Endodermal cell (in vitro differentiated cells): Measurements from ENCODE around the gene TEKTIP1. TPM values are rescaled to one million over a fixed set of nuclear protein-coding genes. Genes with fewer than 3 reads are reported as not detected.

Experiments
- DNase-seq: peaks from one replicate; pipeline ENCODE4 v3.0.0-alpha.2; 2017
- H3K27ac ChIP-seq: 2 replicates; pipeline ENCODE4 v1.5.1; 2013; ENCODE audit warnings: mild to moderate bottlenecking, low read depth, low read length, moderate library complexity
- H3K27me3 ChIP-seq: 2 replicates; pipeline ENCODE4 v1.6.1; 2013; ENCODE audit warnings: mild to moderate bottlenecking, low read length, moderate library complexity; ENCODE audit not compliant: insufficient read depth, control insufficient read depth, poor library complexity, severe bottlenecking
- H3K36me3 ChIP-seq: 2 replicates; pipeline ENCODE4 v1.7.0; 2013; ENCODE audit warnings: mild to moderate bottlenecking, low read length, moderate library complexity; ENCODE audit not compliant: control insufficient read depth, insufficient read depth
- H3K4me1 ChIP-seq: one replicate; pipeline ENCODE4 v1.7.0; 2013; ENCODE audit warnings: low read length; ENCODE audit not compliant: control insufficient read depth, insufficient read depth
- H3K4me3 ChIP-seq: 2 replicates; pipeline ENCODE4 v1.5.1; 2013; ENCODE audit warnings: mild to moderate bottlenecking, low read length, moderate library complexity
- H3K9ac ChIP-seq: 2 replicates; pipeline ENCODE4 v1.6.1; 2013; ENCODE audit warnings: mild to moderate bottlenecking, low read length, moderate library complexity; ENCODE audit not compliant: poor library complexity, severe bottlenecking; ENCODE audit errors: extremely low read depth
- H3K9me3 ChIP-seq: 2 replicates; pipeline ENCODE4 v1.6.1; 2013; ENCODE audit warnings: mild to moderate bottlenecking, low read length, moderate library complexity; ENCODE audit not compliant: control insufficient read depth
- H3K27ac Mint-ChIP-seq: 2 replicates; pipeline ENCODE4 v1.8.0; 2020; ENCODE audit warnings: mixed read lengths
- H3K27me3 Mint-ChIP-seq: 2 replicates; pipeline ENCODE4 v1.8.0; 2021; ENCODE audit warnings: mild to moderate bottlenecking, mixed read lengths; ENCODE audit not compliant: insufficient read depth
- H3K36me3 Mint-ChIP-seq: 2 replicates; pipeline ENCODE4 v1.8.0; 2020; ENCODE audit warnings: low read depth, mixed read lengths
- H3K4me1 Mint-ChIP-seq: 2 replicates; pipeline ENCODE4 v1.8.0; 2020; ENCODE audit warnings: mixed read lengths
- H3K4me3 Mint-ChIP-seq: 2 replicates; pipeline ENCODE4 v1.8.0; 2020; ENCODE audit warnings: mild to moderate bottlenecking, moderate library complexity, mixed read lengths
- H3K9me3 Mint-ChIP-seq: 2 replicates; pipeline ENCODE4 v1.8.0; 2020; ENCODE audit warnings: mild to moderate bottlenecking, mixed read lengths
- CTCF ChIP-seq: fragments of 200-600 bp; sonication (generic); conservative IDR thresholded peaks from 2 replicates; pipeline ENCODE4 v1.5.0; 2021; ENCODE audit warnings: antibody characterized with exemption, mild to moderate bottlenecking
- WGBS, 2 experiments: methylation state at CpG; one replicate each; pipeline versions ENCODE4 v1.1.5 to v1.1.7; 2013; ENCODE audit warnings: missing lambda C conversion rate in 2 of 2, mixed read lengths in 1 of 2; ENCODE audit not compliant: insufficient coverage in 1 of 2, insufficient read length in 1 of 2; 5-methylcytosine and 5-hydroxymethylcytosine counted together
- total RNA-seq, 2 donors: library from RNA; stranded (reverse); fragmentation: NEBNext Ultra II Directional in 1 of 2; extraction: Animal tissue kit (Norgen Biotek cat#: 25700) in 1 of 2; gene quantifications; 2 replicates in 1 of 2; 3 replicates in 1 of 2; pipeline ENCODE4 v1.2.1, GENCODE V29; 2021

Gene TEKTIP1
- total RNA-seq, 2 donors from 2014 or later = 4.6 to 5.7 TPM

DNA sequence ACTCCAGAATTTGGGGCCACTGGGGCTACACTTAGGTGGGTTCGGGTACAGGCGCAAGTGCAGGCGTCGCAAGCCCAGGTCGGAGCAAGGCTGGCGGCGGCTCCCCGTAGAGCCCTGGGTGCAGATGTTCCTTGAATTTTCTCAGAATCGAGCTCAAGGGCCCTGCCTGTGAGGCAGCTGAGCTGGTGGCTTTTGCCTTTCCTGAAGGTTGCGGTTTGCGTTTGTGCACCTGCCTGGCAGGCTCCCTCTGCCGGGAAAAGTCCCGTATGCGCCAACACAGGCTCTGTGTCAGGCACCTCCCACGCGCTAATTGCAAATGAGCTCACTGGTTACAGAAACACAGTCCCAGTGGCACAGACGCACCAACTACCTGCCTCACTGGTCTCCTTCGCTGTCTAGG lies 44.4 kb upstream of the TEKTIP1 start:
- Mint-ChIP-seq H3K27me3 (no peaks in the 10 kb centered on the region), H3K27ac (peak overlapping the region; percentile 58), H3K36me3 (peaks cover 48% of the 10 kb centered on the region), H3K4me1 (no peaks in the 10 kb centered on the region), H3K4me3 (no peak overlapping the region), H3K9me3 (no peaks in the 10 kb centered on the region)
- TF ChIP-seq CTCF = no peak
- no peak for DNase-seq
- H3K9ac ChIP-seq = no peak overlapping the region
- H3K9me3 ChIP-seq = no peaks in the 10 kb centered on the region
- 94 to 96% methylated on average over 17 to 18 of the region's 18 CpGs for WGBS, 2 experiments
- H3K4me1 ChIP-seq = no peaks in the 10 kb centered on the region
- no peak overlapping the region for H3K4me3 ChIP-seq
- no peaks in the 10 kb centered on the region for H3K27me3 ChIP-seq
- H3K36me3 ChIP-seq = peaks cover 23% of the 10 kb centered on the region
- no peak overlapping the region for H3K27ac ChIP-seq

- H3K36me3 Mint-ChIP-seq = peaks cover 43% of the 10 kb centered on the region
- peaks cover 23% of the 10 kb centered on the region for H3K36me3 ChIP-seq
- no peak overlapping the region for H3K27ac ChIP-seq
- no peak overlapping the region for H3K4me3 Mint-ChIP-seq
- H3K27ac Mint-ChIP-seq = no peak overlapping the region
- TF ChIP-seq CTCF = no peak
- no peak for DNase-seq
- H3K4me1 ChIP-seq = no peaks in the 10 kb centered on the region
- H3K9me3 Mint-ChIP-seq = no peaks in the 10 kb centered on the region
- H3K27me3 ChIP-seq = no peaks in the 10 kb centered on the region
- H3K9ac ChIP-seq = no peak overlapping the region
- H3K4me1 Mint-ChIP-seq = no peaks in the 10 kb centered on the region
- WGBS, 2 experiments = 94 to 96% methylated on average over 29 to 32 of the region's 32 CpGs
- H3K27me3 Mint-ChIP-seq = no peaks in the 10 kb centered on the region
- H3K4me3 ChIP-seq = no peak overlapping the region
- H3K9me3 ChIP-seq = no peaks in the 10 kb centered on the region
These were observed 42.3 kb upstream of the TEKTIP1 start for GRCh38 chr19:3496392-3497273.

DNA sequence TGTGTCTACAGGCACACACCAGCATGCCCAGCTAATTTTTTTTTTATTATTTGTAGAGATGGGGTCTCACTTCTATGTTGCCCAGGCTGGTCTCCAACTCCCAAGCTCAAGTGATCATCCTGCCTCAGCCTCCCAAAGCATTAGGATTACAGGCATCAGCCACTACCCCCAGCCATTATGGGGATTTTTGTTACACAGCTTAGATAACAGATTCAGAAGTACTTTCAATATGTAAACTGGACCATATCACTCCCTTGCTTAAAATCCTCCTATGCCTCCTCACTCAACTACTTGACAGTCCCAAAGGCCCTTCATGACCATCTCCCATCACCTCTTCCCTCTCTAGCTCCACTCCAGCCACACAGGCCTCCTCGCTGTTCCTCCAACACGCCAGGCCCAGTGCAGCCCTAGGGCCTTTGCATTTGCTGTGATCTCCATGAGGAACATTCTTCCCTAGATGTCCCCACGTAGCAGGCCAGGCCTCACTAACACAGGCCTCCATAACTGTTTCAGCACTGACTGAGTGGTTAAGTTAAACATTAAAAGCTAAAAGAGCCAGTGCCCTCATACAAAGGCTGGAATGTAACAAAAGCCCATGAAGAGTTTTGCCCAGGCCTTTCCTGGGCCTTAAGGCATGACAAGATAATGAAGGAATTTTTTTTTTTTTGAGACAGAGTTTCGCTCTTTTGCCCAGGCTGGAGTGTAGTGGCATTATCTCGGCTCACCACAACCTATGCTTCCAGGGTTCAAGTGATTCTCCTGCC lies 41.0 kb upstream of the TEKTIP1 start:
- no peak for TF ChIP-seq CTCF
- H3K9me3 Mint-ChIP-seq = no peaks in the 10 kb centered on the region
- peaks cover 38% of the 10 kb centered on the region for H3K36me3 Mint-ChIP-seq
- Histone ChIP-seq H3K4me3 (no peak overlapping the region), H3K4me1 (no peaks in the 10 kb centered on the region), H3K9me3 (no peaks in the 10 kb centered on the region), H3K36me3 (peaks cover 23% of the 10 kb centered on the region), H3K27me3 (no peaks in the 10 kb centered on the region), H3K9ac (no peak overlapping the region), H3K27ac (no peak overlapping the region)
- DNase-seq = no peak
- H3K27ac Mint-ChIP-seq = peak overlapping the region; percentile 16
- no peaks in the 10 kb centered on the region for H3K27me3 Mint-ChIP-seq
- H3K4me1 Mint-ChIP-seq = no peaks in the 10 kb centered on the region
- H3K4me3 Mint-ChIP-seq = no peak overlapping the region
- 96 to 100% methylated on average over 4 to 5 of the region's 5 CpGs for WGBS, 2 experiments
